Right kidney (tissue), 1 donor: Measurements from ENCODE around the gene APOBEC3B.
"Not testable (repeated sequence)": the region's sequence is repeated elsewhere in the genome, so short reads cannot be mapped to it uniquely, and the experiment has no call there.

Experiments used
- DNase-seq: peaks from one replicate; pipeline ENCODE4 v3.0.0-alpha.2; 2016

Gene APOBEC3B

GRCh38 chr22:39030705-39031104 is 48.6 kb downstream of the APOBEC3B start:
- no peak for DNase-seq

DNA sequence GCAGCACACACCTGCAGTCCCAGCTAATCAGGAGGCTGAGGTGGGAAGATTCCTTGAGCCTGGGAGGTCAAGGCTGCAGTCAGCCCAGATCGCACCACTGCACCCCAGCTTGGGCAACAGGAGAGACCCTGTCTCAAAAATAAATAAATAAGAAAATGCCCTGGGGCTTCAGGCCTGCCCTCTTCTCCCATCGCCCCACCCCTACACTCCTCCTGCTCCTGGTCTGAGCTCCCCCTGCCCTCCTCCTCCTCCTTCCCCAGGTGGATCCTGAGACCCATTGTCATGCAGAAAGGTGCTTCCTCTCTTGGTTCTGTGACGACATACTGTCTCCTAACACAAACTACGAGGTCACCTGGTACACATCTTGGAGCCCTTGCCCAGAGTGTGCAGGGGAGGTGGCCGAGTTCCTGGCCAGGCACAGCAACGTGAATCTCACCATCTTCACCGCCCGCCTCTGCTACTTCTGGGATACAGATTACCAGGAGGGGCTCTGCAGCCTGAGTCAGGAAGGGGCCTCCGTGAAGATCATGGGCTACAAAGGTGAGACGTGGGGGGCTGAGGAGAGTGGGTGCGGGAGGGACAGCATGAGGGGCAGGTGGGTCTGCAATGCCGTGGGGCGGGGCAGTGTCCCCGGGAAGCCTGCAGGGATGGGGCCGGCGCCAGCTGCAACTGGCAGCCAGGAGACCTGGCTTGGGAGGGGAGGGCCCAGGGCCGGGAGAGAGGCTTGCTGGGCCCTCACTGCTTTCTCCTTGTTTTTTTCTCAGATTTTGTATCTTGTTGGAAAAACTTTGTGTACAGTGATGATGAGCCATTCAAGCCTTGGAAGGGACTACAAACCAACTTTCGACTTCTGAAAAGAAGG is 49.5 kb downstream of the APOBEC3B start:
- DNase-seq, result not testable (repeated sequence)

GRCh38 chr22:39037071-39037470 is 54.9 kb downstream of the APOBEC3B start:
- DNase-seq, result not testable (repeated sequence)

- no peak for DNase-seq
These were observed 57.4 kb downstream of the APOBEC3B start for GRCh38 chr22:39039306-39040126.

- DNase-seq, result peak; percentile 58
These were observed 58.0 kb downstream of the APOBEC3B start for GRCh38 chr22:39040155-39040537.

- peak; percentile 70 for DNase-seq
These were observed 58.6 kb downstream of the APOBEC3B start, which contains the start of gene APOBEC3F for GRCh38 chr22:39040538-39041296. Gene APOBEC3F, plus strand, starts transcription at chr22:39040864. Its CDS starts 97 bp downstream, at chr22:39040961.

GRCh38 chr22:39041908-39042307 is 59.8 kb downstream of the APOBEC3B start:
- no peak for DNase-seq
